Astrocyte (in vitro differentiated cells and primary cell): ENCODE results near the gene AXL. TPM values are rescaled to one million over a fixed set of nuclear protein-coding genes. Genes with fewer than 3 reads are reported as not detected.

Source experiments
- DNase-seq: peaks from one replicate; pipeline ENCODE4 v3.0.0-alpha.2; 2010; ENCODE audit warnings: low read depth
- FAIRE-seq: peaks from 2 replicates; lab custom pipeline; 2011; peaks lifted over from hg19 to GRCh38; lab: Jason Lieb, UNC
- H2AFZ ChIP-seq: 2 replicates; pipeline ENCODE4 v1.6.0; 2012; ENCODE audit warnings: low read depth, low read length, inconsistent platforms
- H3K27ac ChIP-seq: 2 replicates; pipeline ENCODE4 v1.5.1; 2011; ENCODE audit warnings: low read depth, low read length, inconsistent platforms
- H3K27me3 ChIP-seq: 2 replicates; pipeline ENCODE4 v1.6.0; 2011; ENCODE audit warnings: low read length, inconsistent platforms; ENCODE audit not compliant: insufficient read depth
- H3K36me3 ChIP-seq: 2 replicates; pipeline ENCODE4 v1.5.1; 2011; ENCODE audit warnings: low read length, inconsistent platforms; ENCODE audit not compliant: insufficient read depth
- H3K4me1 ChIP-seq: 2 replicates; pipeline ENCODE4 v1.5.1; 2011; ENCODE audit warnings: low read length, inconsistent platforms; ENCODE audit not compliant: insufficient read depth
- H3K4me2 ChIP-seq: 2 replicates; pipeline ENCODE4 v1.6.0; 2012; ENCODE audit warnings: low read length, inconsistent platforms
- H3K4me3 ChIP-seq: 2 replicates; pipeline ENCODE4 v1.5.1; 2011; ENCODE audit warnings: low read depth, mild to moderate bottlenecking, low read length, inconsistent platforms; ENCODE audit not compliant: insufficient read depth
- H3K79me2 ChIP-seq: 2 replicates; pipeline ENCODE4 v1.6.0; 2012; ENCODE audit warnings: mild to moderate bottlenecking, low read length, inconsistent platforms; ENCODE audit not compliant: insufficient read depth
- H3K9ac ChIP-seq: 2 replicates; pipeline ENCODE4 v1.6.0; 2012; ENCODE audit warnings: mild to moderate bottlenecking, low read length, inconsistent platforms
- H3K9me3 ChIP-seq: 2 replicates; pipeline ENCODE4 v1.5.1; 2012; ENCODE audit warnings: low read depth, mild to moderate bottlenecking, low read length, inconsistent platforms; ENCODE audit not compliant: insufficient read depth
- H4K20me1 ChIP-seq: 2 replicates; pipeline ENCODE4 v1.6.0; 2012; ENCODE audit warnings: low read length, inconsistent platforms; ENCODE audit not compliant: insufficient read depth
- H3K27ac Mint-ChIP-seq: one replicate; pipeline ENCODE4 v1.8.0; 2021; ENCODE audit warnings: mild to moderate bottlenecking, mixed read lengths; ENCODE audit not compliant: unreplicated experiment
- H3K27me3 Mint-ChIP-seq: one replicate; pipeline ENCODE4 v1.8.0; 2021; ENCODE audit warnings: low read depth, mixed read lengths; ENCODE audit not compliant: unreplicated experiment
- H3K36me3 Mint-ChIP-seq: one replicate; pipeline ENCODE4 v1.8.0; 2021; ENCODE audit warnings: low read depth, mixed read lengths; ENCODE audit not compliant: unreplicated experiment
- H3K4me1 Mint-ChIP-seq: one replicate; pipeline ENCODE4 v1.8.0; 2021; ENCODE audit warnings: low read depth, mixed read lengths; ENCODE audit not compliant: unreplicated experiment
- H3K4me3 Mint-ChIP-seq: one replicate; pipeline ENCODE4 v1.8.0; 2021; ENCODE audit warnings: mild to moderate bottlenecking, moderate library complexity, mixed read lengths; ENCODE audit not compliant: unreplicated experiment
- H3K9me3 Mint-ChIP-seq: one replicate; pipeline ENCODE4 v1.8.0; 2021; ENCODE audit warnings: mild to moderate bottlenecking, mixed read lengths; ENCODE audit not compliant: unreplicated experiment
- EZH2 ChIP-seq: IDR thresholded peaks from 2 replicates; pipeline ENCODE4 v1.6.1; 2012; ENCODE audit warnings: mild to moderate bottlenecking, low read length, inconsistent platforms; ENCODE audit not compliant: insufficient read depth
- total RNA-seq: library from RNA; stranded (reverse); gene quantifications from 2 replicates; pipeline ENCODE4 v1.2.1, GENCODE V29; 2021
- TF ChIP-seq, protein P1 (sequence below): IDR thresholded peaks from 2 replicates; pipeline ENCODE4 v1.5.1; 2011; ENCODE audit warnings: low read depth, mild to moderate bottlenecking, inconsistent platforms, low read length, moderate library complexity; ENCODE audit not compliant: insufficient read depth

AXL gene
- total RNA-seq, 1 donor from 2014 or later: 156 TPM

GRCh38 chr19:41220811-41221210 lies 1.8 kb downstream of the AXL start:
- Mint-ChIP-seq H3K4me3 (peak overlapping the region; percentile 92), H3K36me3 (peaks cover 20% of the 10 kb centered on the region), H3K4me1 (peaks cover 48% of the 10 kb centered on the region), H3K27ac (peak overlapping the region; percentile 87), H3K9me3 (no peaks in the 10 kb centered on the region), H3K27me3 (no peaks in the 10 kb centered on the region)
- DNase-seq (no peak), FAIRE-seq (no peak)
- TF ChIP-seq, protein P1, sequence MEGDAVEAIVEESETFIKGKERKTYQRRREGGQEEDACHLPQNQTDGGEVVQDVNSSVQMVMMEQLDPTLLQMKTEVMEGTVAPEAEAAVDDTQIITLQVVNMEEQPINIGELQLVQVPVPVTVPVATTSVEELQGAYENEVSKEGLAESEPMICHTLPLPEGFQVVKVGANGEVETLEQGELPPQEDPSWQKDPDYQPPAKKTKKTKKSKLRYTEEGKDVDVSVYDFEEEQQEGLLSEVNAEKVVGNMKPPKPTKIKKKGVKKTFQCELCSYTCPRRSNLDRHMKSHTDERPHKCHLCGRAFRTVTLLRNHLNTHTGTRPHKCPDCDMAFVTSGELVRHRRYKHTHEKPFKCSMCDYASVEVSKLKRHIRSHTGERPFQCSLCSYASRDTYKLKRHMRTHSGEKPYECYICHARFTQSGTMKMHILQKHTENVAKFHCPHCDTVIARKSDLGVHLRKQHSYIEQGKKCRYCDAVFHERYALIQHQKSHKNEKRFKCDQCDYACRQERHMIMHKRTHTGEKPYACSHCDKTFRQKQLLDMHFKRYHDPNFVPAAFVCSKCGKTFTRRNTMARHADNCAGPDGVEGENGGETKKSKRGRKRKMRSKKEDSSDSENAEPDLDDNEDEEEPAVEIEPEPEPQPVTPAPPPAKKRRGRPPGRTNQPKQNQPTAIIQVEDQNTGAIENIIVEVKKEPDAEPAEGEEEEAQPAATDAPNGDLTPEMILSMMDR: no peak
- TF ChIP-seq EZH2: no peak
- Histone ChIP-seq H3K27ac (peak overlapping the region; percentile 93), H2AFZ (no peak overlapping the region), H4K20me1 (peaks cover 2% of the 10 kb centered on the region), H3K9me3 (no peaks in the 10 kb centered on the region), H3K9ac (peak overlapping the region; percentile 100), H3K4me2 (peak overlapping the region; percentile 100), H3K27me3 (no peaks in the 10 kb centered on the region), H3K4me1 (peaks cover 52% of the 10 kb centered on the region), H3K36me3 (peaks cover 18% of the 10 kb centered on the region), H3K4me3 (peak overlapping the region; percentile 98), H3K79me2 (peaks cover 54% of the 10 kb centered on the region)

GRCh38 chr19:41221514-41222205 lies 2.6 kb downstream of the AXL start:
- Mint-ChIP-seq H3K27me3 (no peaks in the 10 kb centered on the region), H3K4me1 (peaks cover 50% of the 10 kb centered on the region), H3K4me3 (peak overlapping the region; percentile 92), H3K27ac (peak overlapping the region; percentile 90), H3K9me3 (no peaks in the 10 kb centered on the region), H3K36me3 (peaks cover 20% of the 10 kb centered on the region)
- Histone ChIP-seq H3K4me3 (peak overlapping the region; percentile 98), H3K27ac (peak overlapping the region; percentile 93), H2AFZ (no peak overlapping the region), H4K20me1 (peaks cover 2% of the 10 kb centered on the region), H3K9ac (peak overlapping the region; percentile 100), H3K79me2 (peaks cover 54% of the 10 kb centered on the region), H3K9me3 (no peaks in the 10 kb centered on the region), H3K4me1 (peaks cover 60% of the 10 kb centered on the region), H3K27me3 (no peaks in the 10 kb centered on the region), H3K36me3 (peaks cover 18% of the 10 kb centered on the region), H3K4me2 (peak overlapping the region; percentile 100)
- DNase-seq: no peak
- TF ChIP-seq, protein P1: no peak
- TF ChIP-seq EZH2: no peak
- FAIRE-seq: no peak

DNA sequence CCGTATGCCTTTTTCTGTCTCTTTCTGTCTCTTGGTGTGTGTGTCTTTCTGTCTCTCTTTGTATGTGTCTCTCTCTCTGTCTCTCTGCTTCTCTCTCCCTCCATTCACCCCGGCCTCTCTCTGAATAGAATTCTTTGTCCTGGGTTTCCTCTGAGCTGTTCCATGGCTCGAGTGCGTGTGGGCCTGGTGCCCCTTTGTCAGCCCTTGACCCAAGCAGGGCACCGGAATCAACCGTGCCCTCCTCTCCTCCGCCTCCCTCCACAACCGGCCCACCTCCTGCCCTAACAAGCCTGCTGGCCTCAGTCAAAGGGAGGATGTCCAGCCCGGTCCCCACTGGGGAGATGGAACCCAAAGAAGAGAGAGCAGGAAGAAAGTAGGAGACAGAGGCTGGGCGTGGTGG lies 3.2 kb downstream of the AXL start:
- H3K27me3 ChIP-seq: no peaks in the 10 kb centered on the region
- no peaks in the 10 kb centered on the region for H3K27me3 Mint-ChIP-seq
- H3K4me3 ChIP-seq: peak overlapping the region; percentile 98
- FAIRE-seq: no peak
- peaks cover 22% of the 10 kb centered on the region for H3K36me3 Mint-ChIP-seq
- H3K4me3 Mint-ChIP-seq: peak overlapping the region; percentile 83
- peak overlapping the region; percentile 100 for H3K9ac ChIP-seq
- H3K27ac ChIP-seq: peak overlapping the region; percentile 93
- no peak for DNase-seq
- H3K9me3 ChIP-seq: no peaks in the 10 kb centered on the region
- peaks cover 51% of the 10 kb centered on the region for H3K4me1 Mint-ChIP-seq
- peaks cover 2% of the 10 kb centered on the region for H4K20me1 ChIP-seq
- H2AFZ ChIP-seq: no peak overlapping the region
- H3K27ac Mint-ChIP-seq: peak overlapping the region; percentile 90
- H3K4me2 ChIP-seq: peak overlapping the region; percentile 100
- TF ChIP-seq, protein P1: no peak
- TF ChIP-seq EZH2: no peak
- H3K4me1 ChIP-seq: peaks cover 64% of the 10 kb centered on the region
- H3K79me2 ChIP-seq: peaks cover 60% of the 10 kb centered on the region
- peaks cover 18% of the 10 kb centered on the region for H3K36me3 ChIP-seq
- no peaks in the 10 kb centered on the region for H3K9me3 Mint-ChIP-seq
